HepG2 (cell line): ENCODE results near the gene TOB2. TPM values are rescaled to one million over a fixed set of nuclear protein-coding genes. Genes with fewer than 3 reads are reported as not detected.

Experiments used
- ELF1 ChIP-seq: sonication (generic); formaldehyde crosslinking; IDR thresholded peaks from 2 replicates; pipeline ENCODE4 v1.4.0; 2020; ENCODE audit warnings: missing genetic modification reagents
- FOSL2 ChIP-seq: sonication (generic); formaldehyde crosslinking; IDR thresholded peaks from 2 replicates; pipeline ENCODE4 v1.4.0; 2020; ENCODE audit warnings: missing genetic modification reagents
- HDAC6 ChIP-seq: fragments of 200-600 bp; sonication (generic); IDR thresholded peaks from 2 replicates; pipeline ENCODE4 v1.7.0; 2017; ENCODE audit warnings: mild to moderate bottlenecking, antibody characterized with exemption, low read length, low read depth
- LCORL ChIP-seq, 2 experiments: fragments of 450-650 bp in 1 of 2; sonication (generic) in 1 of 2; formaldehyde crosslinking in 1 of 2; IDR thresholded peaks; 2 replicates each; pipeline versions ENCODE4 v1.5.0 to v1.6.1; 2017 to 2020; ENCODE audit warnings: antibody characterized with exemption in 1 of 2, missing genetic modification reagents in 1 of 2
- NCOA2 ChIP-seq: sonication (generic); formaldehyde crosslinking; IDR thresholded peaks from 2 replicates; pipeline ENCODE4 v1.8.0; 2022; ENCODE audit warnings: inconsistent platforms
- NCOR1 ChIP-seq: fragments of 200-600 bp; sonication (generic); IDR thresholded peaks from 2 replicates; pipeline ENCODE4 v1.7.0; 2017; ENCODE audit warnings: antibody characterized with exemption, low read length, borderline replicate concordance
- PATZ1 ChIP-seq: sonication (generic); formaldehyde crosslinking; IDR thresholded peaks from 2 replicates; pipeline ENCODE4 v1.4.0; 2020; ENCODE audit warnings: missing genetic modification reagents
- RERE ChIP-seq: IDR thresholded peaks from 2 replicates; pipeline ENCODE4 v1.6.1; 2016; ENCODE audit warnings: low read depth, missing genetic modification reagents, missing compliant biosample characterization
- ZBTB25 ChIP-seq: IDR thresholded peaks from 2 replicates; pipeline ENCODE4 v1.6.1; 2018; ENCODE audit warnings: missing genetic modification reagents
- ZBTB7B ChIP-seq: sonication (generic); formaldehyde crosslinking; IDR thresholded peaks from 2 replicates; pipeline ENCODE4 v1.4.0; 2020; ENCODE audit warnings: missing genetic modification reagents
- ZNF160 ChIP-seq: sonication (generic); formaldehyde crosslinking; IDR thresholded peaks from 2 replicates; pipeline ENCODE4 v1.8.0; 2022; ENCODE audit warnings: mild to moderate bottlenecking, inconsistent platforms, missing genetic modification reagents
- ZNF205 ChIP-seq: IDR thresholded peaks from 2 replicates; pipeline ENCODE4 v1.6.1; 2018; ENCODE audit warnings: missing biosample characterization, missing genetic modification reagents
- ZNF260 ChIP-seq: sonication (generic); formaldehyde crosslinking; IDR thresholded peaks from 2 replicates; pipeline ENCODE4 v1.4.0; 2020; ENCODE audit warnings: missing genetic modification reagents, low read depth, mild to moderate bottlenecking, borderline replicate concordance
- ZNF382 ChIP-seq: sonication (generic); formaldehyde crosslinking; IDR thresholded peaks from 2 replicates; pipeline ENCODE4 v1.5.0; 2020; ENCODE audit warnings: missing genetic modification reagents, mild to moderate bottlenecking, borderline replicate concordance
- ZNF598 ChIP-seq: sonication (generic); formaldehyde crosslinking; IDR thresholded peaks from 2 replicates; pipeline ENCODE4 v1.5.1; 2020; ENCODE audit warnings: mild to moderate bottlenecking, missing genetic modification reagents, borderline replicate concordance
- ZNF614 ChIP-seq: IDR thresholded peaks from 2 replicates; pipeline ENCODE4 v1.6.1; 2018; ENCODE audit warnings: missing biosample characterization, missing genetic modification reagents, inconsistent platforms, borderline replicate concordance
- ZNF768 ChIP-seq: sonication (generic); formaldehyde crosslinking; IDR thresholded peaks from 2 replicates; pipeline ENCODE4 v1.4.0; 2020; ENCODE audit warnings: missing genetic modification reagents
- ZNF792 ChIP-seq: IDR thresholded peaks from 2 replicates; pipeline ENCODE4 v1.6.1; 2016
- ZZZ3 ChIP-seq: sonication (generic); formaldehyde crosslinking; IDR thresholded peaks from 2 replicates; pipeline ENCODE4 v1.4.0; 2020; ENCODE audit warnings: missing genetic modification reagents, mild to moderate bottlenecking, borderline replicate concordance
- polyA plus RNA-seq, 8 experiments: library from polyadenylated mRNA; depleted of rRNA in 3 of 8; stranded (reverse) in 7 of 8; unstranded in 1 of 8; fragments of >200 nt; fragmentation: Illumina TruSeq in 4 of 8; extraction: Trizol in 4 of 8; gene quantifications; 2 replicates each; pipeline versions ENCODE4 v1.2.1 to v1.2.3, GENCODE V29; 2011 to 2016; ENCODE audit warnings: low read depth in 4 of 8, missing spikeins in 1 of 8, mixed read lengths in 1 of 8; ENCODE audit not compliant: insufficient read depth in 1 of 8
- total RNA-seq, 5 experiments: library from RNA; depleted of rRNA; stranded (reverse); fragments of >200 nt; fragmentation: Illumina TruSeq; extraction: Trizol; gene quantifications; 2 replicates each; pipeline ENCODE4 v1.2.3, GENCODE V29; 2016; ENCODE audit warnings: low read depth in 1 of 5

The TOB2 gene
- total and polyA plus RNA-seq, 2 of the 13 experiments (the other 11 are each of a cell fraction or from before 2014, with no cell fraction given), result 12.2 to 13.7 TPM

GRCh38 chr22:41403532-41404318 is 42.9 kb downstream of the TOB2 start (continued):
- TF ChIP-seq PATZ1 (CRISPR knock-in tag) (0 out of 2 replicates have a peak, but pooled peaks have one; percentile 43), ZZZ3 (CRISPR knock-in tag) (no peak), ZNF160 (CRISPR knock-in tag) (no peak), RERE (CRISPR knock-in tag) (no peak), ZBTB25 (CRISPR knock-in tag) (peak; percentile 72; the same call in 1 of the 2 replicates), ZNF614 (peak; percentile 50; the same call in 1 of the 2 replicates), ZNF792 (peak; percentile 60; the same call in 1 of the 2 replicates), ZNF768 (peak; percentile 56; the same call in 1 of the 2 replicates), ZNF205 (CRISPR knock-in tag) (no peak), ZBTB7B (CRISPR knock-in tag) (0 out of 2 replicates have a peak, but pooled peaks have one; percentile 43), ZNF598 (CRISPR knock-in tag) (no peak), ELF1 (CRISPR knock-in tag) (peak; percentile 43; the same call in 1 of the 2 replicates), NCOR1 (no peak), ZNF260 (CRISPR knock-in tag) (no peak), FOSL2 (CRISPR knock-in tag) (peak; percentile 50; the same call in 1 of the 2 replicates), LCORL (IDR thresholded peaks at IDR 0.05) (no peak), LCORL (CRISPR knock-in tag; IDR thresholded peaks at IDR 0.05) (peak; percentile 45; the same call in 1 of the 2 replicates), ZNF382 (CRISPR knock-in tag) (no peak), HDAC6 (no peak), NCOA2 (CRISPR knock-in tag) (no peak)
